Neuron (in vitro differentiated cells): ENCODE data around the gene NYNRIN.

Experiments used
- H2AFZ ChIP-seq: one replicate; pipeline ENCODE4 v1.6.1; 2013; ENCODE audit warnings: low read depth, mild to moderate bottlenecking, inconsistent platforms, low read length, moderate library complexity
- H3K27me3 ChIP-seq: one replicate; pipeline ENCODE4 v1.6.1; 2013; ENCODE audit warnings: low read length; ENCODE audit not compliant: insufficient read depth
- H3K36me3 ChIP-seq: one replicate; pipeline ENCODE4 v1.6.1; 2013; ENCODE audit warnings: low read length; ENCODE audit not compliant: insufficient read depth
- H3K4me1 ChIP-seq: one replicate; pipeline ENCODE4 v1.6.1; 2013; ENCODE audit warnings: low read length; ENCODE audit not compliant: insufficient read depth
- H3K4me3 ChIP-seq: 2 replicates; pipeline ENCODE4 v1.5.1; 2013; ENCODE audit warnings: mild to moderate bottlenecking, low read length, moderate library complexity
- H3K9me3 ChIP-seq: one replicate; pipeline ENCODE4 v1.6.1; 2013; ENCODE audit warnings: low read length

NYNRIN gene

DNA sequence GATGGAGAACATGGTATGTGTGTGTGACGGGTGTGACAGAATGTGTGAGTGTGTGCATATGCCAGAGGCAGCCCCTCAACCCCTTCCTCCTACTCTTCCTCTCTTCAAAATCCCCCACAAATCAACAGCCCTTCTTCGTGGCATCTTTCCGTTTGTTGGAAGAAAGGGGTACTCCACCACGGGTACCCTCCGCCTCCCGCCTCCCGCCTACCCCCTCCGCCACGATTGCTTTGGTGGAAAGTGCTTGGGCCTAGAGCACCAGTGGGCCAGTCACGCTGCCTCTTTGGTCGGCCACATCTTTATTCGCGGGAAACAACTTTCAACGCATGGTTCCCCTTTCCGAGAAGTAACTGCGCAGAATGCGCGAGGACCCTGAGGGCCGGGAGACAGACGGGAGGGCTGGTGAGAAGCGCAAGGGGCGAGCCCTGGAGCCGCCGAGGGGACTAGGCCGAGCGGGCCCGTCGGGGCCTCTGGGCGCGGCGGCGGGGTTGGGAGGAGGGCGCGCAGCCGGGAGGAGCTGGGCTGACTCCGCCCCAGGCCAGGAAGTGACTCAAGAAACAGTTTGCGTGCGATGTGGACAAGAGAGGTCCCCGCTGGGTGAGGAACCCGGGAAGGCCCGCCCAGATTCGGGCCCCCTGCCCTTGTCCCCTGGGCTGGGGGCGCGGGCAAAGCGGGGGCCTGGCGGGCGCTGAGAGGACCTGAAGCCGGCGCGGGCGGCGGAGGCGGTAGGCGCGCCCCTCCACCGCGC lies 30.8 kb downstream of the NYNRIN start, which contains the start of the genes CBLN3 and KHNYN:
Gene CBLN3 (minus strand): TSS at position 274 of the 748 bp plus-strand sequence. CDS start 614 bp downstream, outside the sequence.
Gene KHNYN (plus strand): TSS at position 560 of the 748 bp plus-strand sequence. CDS start 777 bp downstream, outside the sequence.
- Histone ChIP-seq H3K36me3 (peaks cover 12% of the 10 kb centered on the region), H3K4me3 (peak within 1 kb of the TSS; percentile 65), H3K4me1 (peaks cover 9% of the 10 kb centered on the region)

GRCh38 chr14:24430143-24430681 lies 31.4 kb downstream of the NYNRIN start:
- peaks cover 5% of the 10 kb centered on the region for H3K27me3 ChIP-seq
- peaks cover 12% of the 10 kb centered on the region for H3K36me3 ChIP-seq
- peak overlapping the region; percentile 65 for H3K4me3 ChIP-seq
- peaks cover 9% of the 10 kb centered on the region for H3K4me1 ChIP-seq
- no peaks in the 10 kb centered on the region for H3K9me3 ChIP-seq
- no peak overlapping the region for H2AFZ ChIP-seq

More for the DNA sequence above, 30.8 kb downstream of the NYNRIN start, which contains the start of the genes CBLN3 and KHNYN:
- H2AFZ ChIP-seq: peak within 1 kb of the TSS; percentile 84
- peaks cover 7% of the 10 kb centered on the region for H3K27me3 ChIP-seq
- no peaks in the 10 kb centered on the region for H3K9me3 ChIP-seq

DNA sequence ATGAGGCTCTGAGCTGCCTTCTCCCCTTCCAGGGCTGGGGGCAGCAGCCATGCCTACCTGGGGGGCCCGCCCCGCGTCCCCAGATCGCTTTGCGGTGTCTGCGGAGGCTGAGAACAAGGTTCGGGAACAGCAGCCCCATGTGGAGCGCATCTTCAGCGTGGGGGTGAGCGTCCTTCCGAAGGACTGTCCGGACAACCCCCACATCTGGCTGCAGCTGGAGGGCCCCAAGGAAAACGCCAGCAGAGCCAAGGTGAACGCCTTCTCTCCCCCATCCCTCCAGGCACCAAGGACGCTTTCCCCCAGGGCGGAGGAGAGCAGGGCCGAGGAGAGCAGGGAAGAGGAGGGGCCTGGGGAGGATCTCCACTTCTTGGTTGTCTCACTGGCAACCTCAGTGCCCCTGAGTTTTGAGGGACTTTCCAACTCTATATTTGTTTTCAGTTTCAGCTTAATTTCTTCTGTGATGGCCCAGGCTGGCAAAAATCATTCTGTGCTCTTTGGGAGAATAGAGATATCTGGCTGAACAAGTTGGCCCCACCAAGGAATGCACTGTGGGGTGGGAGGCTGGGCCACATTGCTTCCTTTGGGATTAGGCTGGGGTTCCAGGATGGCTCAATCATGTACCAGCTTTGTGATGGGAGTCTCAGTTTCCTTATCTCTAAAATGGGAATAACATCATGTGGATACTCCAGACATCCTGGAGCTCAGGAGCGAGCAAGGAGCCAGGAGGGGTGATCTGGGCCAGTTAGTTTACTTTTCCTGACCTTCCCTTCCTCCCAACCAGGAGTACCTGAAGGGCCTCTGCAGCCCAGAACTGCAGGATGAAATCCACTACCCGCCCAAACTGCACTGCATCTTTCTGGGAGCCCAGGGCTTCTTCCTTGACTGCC lies 32.1 kb downstream of the NYNRIN start:
- Histone ChIP-seq H3K36me3 (peaks cover 12% of the 10 kb centered on the region), H3K4me3 (peak overlapping the region; percentile 65), H3K9me3 (no peaks in the 10 kb centered on the region), H2AFZ (no peak overlapping the region), H3K27me3 (peaks cover 5% of the 10 kb centered on the region), H3K4me1 (peaks cover 9% of the 10 kb centered on the region)

DNA sequence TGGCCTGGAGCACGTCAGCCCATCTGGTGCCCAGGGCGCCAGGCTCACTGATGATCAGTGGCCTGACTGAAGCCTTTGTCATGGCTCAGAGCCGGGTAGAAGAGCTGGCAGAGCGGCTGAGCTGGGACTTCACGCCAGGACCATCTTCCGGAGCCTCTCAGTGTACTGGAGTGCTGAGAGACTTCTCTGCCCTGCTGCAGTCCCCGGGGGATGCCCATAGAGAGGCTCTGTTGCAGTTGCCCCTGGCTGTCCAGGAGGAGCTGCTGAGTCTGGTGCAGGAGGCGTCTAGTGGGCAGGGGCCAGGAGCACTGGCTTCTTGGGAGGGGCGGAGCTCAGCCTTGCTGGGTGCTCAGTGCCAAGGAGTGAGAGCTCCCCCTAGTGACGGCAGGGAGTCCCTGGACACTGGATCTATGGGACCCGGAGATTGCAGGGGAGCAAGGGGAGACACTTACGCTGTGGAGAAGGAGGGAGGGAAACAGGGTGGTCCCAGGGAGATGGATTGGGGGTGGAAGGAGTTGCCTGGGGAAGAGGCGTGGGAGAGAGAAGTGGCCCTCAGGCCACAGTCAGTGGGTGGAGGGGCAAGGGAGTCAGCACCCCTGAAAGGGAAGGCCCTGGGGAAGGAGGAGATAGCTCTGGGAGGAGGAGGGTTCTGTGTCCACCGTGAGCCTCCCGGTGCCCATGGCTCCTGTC lies 32.9 kb downstream of the NYNRIN start:
- Histone ChIP-seq H3K4me3 (no peak overlapping the region), H3K27me3 (peaks cover 4% of the 10 kb centered on the region), H2AFZ (no peak overlapping the region), H3K9me3 (no peaks in the 10 kb centered on the region), H3K36me3 (peaks cover 12% of the 10 kb centered on the region), H3K4me1 (peaks cover 9% of the 10 kb centered on the region)

DNA sequence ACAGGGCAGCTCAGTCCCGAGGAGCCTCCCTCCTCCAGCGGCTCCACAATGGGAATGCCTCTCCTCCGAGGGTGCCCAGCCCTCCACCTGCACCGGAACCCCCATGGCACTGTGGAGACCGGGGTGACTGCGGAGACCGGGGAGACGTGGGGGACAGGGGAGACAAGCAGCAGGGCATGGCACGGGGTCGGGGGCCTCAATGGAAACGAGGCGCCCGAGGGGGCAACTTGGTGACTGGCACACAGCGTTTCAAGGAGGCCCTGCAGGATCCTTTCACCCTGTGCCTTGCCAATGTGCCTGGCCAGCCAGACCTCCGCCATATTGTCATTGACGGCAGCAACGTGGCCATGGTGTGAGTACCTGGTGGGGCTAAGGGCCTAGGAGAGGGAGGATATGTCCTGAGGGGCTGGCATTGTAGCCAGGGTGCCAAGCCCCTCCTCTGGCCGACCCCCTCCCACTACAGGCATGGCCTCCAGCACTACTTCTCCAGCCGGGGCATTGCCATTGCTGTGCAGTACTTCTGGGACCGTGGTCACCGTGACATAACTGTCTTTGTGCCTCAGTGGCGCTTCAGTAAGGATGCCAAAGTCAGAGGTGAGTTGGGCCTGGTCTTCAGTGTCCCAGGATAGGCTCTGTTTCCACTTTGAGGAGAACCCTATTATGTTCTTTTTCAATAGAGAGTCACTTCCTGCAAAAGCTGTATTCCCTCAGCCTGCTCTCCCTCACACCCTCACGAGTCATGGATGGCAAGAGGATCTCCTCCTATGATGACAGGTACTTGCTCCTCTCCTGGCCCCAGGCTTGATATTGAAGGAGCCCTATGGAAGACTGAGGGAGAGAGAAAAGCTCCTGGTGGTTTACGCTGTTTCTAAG lies 33.7 kb downstream of the NYNRIN start:
- H3K4me1 ChIP-seq: peaks cover 9% of the 10 kb centered on the region
- no peaks in the 10 kb centered on the region for H3K27me3 ChIP-seq
- H2AFZ ChIP-seq: no peak overlapping the region
- no peak overlapping the region for H3K4me3 ChIP-seq
- H3K36me3 ChIP-seq: peaks cover 19% of the 10 kb centered on the region
- H3K9me3 ChIP-seq: no peaks in the 10 kb centered on the region

- H3K4me1 ChIP-seq: peaks cover 9% of the 10 kb centered on the region
- H3K4me3 ChIP-seq: no peak overlapping the region
- peaks cover 35% of the 10 kb centered on the region for H3K36me3 ChIP-seq
- no peaks in the 10 kb centered on the region for H3K27me3 ChIP-seq
- no peaks in the 10 kb centered on the region for H3K9me3 ChIP-seq
- H2AFZ ChIP-seq: no peak overlapping the region
Measured at GRCh38 chr14:24434036-24434435, 35.2 kb downstream of the NYNRIN start.

GRCh38 chr14:24434676-24435075 lies 35.9 kb downstream of the NYNRIN start:
- H3K9me3 ChIP-seq: no peaks in the 10 kb centered on the region
- H3K4me3 ChIP-seq: no peak overlapping the region
- no peaks in the 10 kb centered on the region for H3K27me3 ChIP-seq
- H2AFZ ChIP-seq: no peak overlapping the region
- peaks cover 41% of the 10 kb centered on the region for H3K36me3 ChIP-seq
- peaks cover 7% of the 10 kb centered on the region for H3K4me1 ChIP-seq

DNA sequence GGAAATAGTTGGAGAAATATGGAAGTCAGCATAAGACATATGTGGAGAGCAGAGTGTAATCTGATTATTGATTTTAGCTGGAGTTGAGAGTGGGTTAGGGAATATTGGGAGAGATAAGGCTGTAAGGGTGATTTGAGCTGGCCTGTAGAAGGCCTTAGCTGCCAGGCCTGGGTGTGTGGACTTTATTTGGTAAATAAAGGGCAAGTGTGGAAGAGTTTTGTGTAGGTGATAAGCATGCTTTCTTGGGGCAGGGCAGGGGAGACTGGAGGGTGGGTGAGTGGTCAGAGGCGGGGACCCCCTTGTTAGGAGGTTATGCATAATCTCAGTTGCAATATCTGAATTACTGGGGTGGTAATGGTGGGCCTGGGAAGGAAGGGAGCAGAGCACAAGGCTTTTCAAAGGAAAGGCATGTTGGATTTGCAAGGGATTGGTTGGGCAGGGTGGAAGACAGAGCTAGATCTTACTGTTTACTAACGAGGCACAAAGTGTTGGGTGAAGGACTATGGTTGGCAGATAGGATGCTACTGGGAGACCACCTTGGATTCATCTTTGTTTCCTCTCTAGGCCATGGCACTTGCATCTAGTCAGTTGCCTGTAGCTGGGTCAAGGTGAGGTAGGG lies 36.5 kb downstream of the NYNRIN start:
- no peaks in the 10 kb centered on the region for H3K9me3 ChIP-seq
- no peak overlapping the region for H2AFZ ChIP-seq
- peaks cover 6% of the 10 kb centered on the region for H3K4me1 ChIP-seq
- H3K4me3 ChIP-seq: no peak overlapping the region
- no peaks in the 10 kb centered on the region for H3K27me3 ChIP-seq
- peaks cover 48% of the 10 kb centered on the region for H3K36me3 ChIP-seq

DNA sequence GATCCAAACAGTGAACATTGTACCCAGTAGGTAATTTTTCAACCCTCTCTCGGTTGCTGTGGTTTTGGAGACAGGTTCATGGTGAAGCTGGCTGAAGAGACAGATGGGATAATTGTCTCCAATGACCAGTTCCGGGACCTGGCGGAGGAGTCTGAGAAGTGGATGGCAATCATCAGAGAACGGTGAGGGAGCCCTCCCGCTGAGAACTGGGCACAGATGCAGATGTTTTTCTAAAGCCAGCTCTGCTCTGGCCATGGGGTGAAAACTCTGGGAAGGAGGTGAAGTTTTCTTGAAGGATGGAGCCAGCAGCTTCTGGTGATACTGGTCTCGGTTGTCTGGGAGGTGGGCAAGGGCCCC lies 37.2 kb downstream of the NYNRIN start:
- no peaks in the 10 kb centered on the region for H3K27me3 ChIP-seq
- H3K4me1 ChIP-seq: no peaks in the 10 kb centered on the region
- peaks cover 54% of the 10 kb centered on the region for H3K36me3 ChIP-seq
- no peaks in the 10 kb centered on the region for H3K9me3 ChIP-seq
- no peak overlapping the region for H3K4me3 ChIP-seq
- no peak overlapping the region for H2AFZ ChIP-seq

DNA sequence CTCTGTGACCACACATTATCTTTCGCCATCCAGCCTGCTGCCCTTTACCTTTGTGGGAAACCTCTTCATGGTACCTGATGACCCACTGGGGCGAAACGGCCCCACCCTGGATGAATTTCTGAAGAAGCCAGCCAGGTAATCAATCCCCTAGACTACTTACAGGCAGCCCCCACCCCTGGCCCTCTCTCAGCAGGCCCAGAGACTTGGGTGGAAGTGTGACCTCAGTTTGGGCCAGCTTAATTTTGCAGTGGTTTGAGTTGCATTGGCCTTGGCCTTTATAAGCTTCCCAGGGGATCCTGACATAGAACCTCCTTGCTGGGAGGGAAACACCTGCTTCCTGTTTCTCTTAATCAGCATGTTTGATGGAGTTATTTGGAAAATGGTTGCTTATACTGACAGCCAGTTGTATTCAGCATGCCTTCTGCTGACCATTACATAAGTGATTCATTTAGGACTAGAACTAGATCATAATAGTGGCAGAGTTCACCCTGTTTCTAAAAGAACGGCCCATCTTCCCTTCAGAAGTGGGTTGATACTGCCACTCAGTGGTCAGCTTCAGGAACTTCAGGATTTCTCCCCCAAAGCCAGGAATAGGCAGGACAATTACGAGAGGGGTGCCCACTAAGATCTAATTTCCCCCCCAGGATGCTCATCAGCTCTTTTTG lies 37.7 kb downstream of the NYNRIN start:
- Histone ChIP-seq H3K4me3 (no peak overlapping the region), H3K36me3 (peaks cover 56% of the 10 kb centered on the region), H2AFZ (no peak overlapping the region), H3K9me3 (no peaks in the 10 kb centered on the region), H3K4me1 (peaks cover 4% of the 10 kb centered on the region), H3K27me3 (no peaks in the 10 kb centered on the region)

GRCh38 chr14:24437020-24437735 lies 38.4 kb downstream of the NYNRIN start:
- H3K9me3 ChIP-seq: no peaks in the 10 kb centered on the region
- no peaks in the 10 kb centered on the region for H3K27me3 ChIP-seq
- H2AFZ ChIP-seq: no peak overlapping the region
- peaks cover 56% of the 10 kb centered on the region for H3K36me3 ChIP-seq
- no peak overlapping the region for H3K4me3 ChIP-seq
- peaks cover 8% of the 10 kb centered on the region for H3K4me1 ChIP-seq
